NCI-H526 treated with DMSO at 0.1 percent for 48 hours (cell line): ENCODE results near the gene COMMD4.
"Not testable (repeated sequence)": the region's sequence is repeated elsewhere in the genome, so short reads cannot be mapped to it uniquely, and the experiment has no call there.

Experiments
- DNase-seq: peaks from one replicate; lab custom pipeline; 2025; lab: John Stamatoyannopoulos, UW

COMMD4 gene

GRCh38 chr15:75332093-75332492 lies 3.8 kb upstream of the COMMD4 start:
- not testable (repeated sequence) for DNase-seq

GRCh38 chr15:75333654-75334419 lies 2.0 kb upstream of the COMMD4 start:
- DNase-seq, result not testable (repeated sequence)

- DNase-seq, result no peak
Observed at GRCh38 chr15:75335313-75335704, 554 bp upstream of the COMMD4 start.

DNA sequence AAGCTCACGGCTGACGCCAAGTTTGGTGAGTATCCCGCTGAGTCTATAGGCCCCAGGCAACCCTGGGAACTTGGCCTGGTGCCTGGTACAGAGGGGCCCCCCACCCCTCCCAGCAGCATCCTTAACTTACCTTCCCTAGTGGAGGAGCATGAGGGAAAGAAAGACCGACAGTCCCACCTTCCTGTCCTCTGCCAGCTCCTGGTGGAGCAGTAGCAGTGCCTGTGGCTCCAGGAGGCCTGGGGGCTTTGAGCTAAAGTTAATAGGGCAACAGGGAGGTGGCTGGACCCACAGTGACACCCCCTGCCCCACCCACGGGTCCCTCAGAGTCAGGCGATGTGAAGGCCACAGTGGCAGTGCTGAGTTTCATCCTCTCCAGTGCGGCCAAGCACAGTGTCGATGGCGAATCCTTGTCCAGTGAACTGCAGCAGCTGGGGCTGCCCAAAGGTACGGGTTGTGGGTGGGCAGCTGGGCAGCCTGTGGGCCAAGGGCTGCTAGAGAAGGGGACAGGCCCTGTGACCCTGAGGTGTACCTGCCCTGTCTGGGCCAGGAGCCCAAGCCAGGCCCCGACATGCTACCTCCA lies 2.9 kb downstream of the COMMD4 start:
- no peak for DNase-seq

DNA sequence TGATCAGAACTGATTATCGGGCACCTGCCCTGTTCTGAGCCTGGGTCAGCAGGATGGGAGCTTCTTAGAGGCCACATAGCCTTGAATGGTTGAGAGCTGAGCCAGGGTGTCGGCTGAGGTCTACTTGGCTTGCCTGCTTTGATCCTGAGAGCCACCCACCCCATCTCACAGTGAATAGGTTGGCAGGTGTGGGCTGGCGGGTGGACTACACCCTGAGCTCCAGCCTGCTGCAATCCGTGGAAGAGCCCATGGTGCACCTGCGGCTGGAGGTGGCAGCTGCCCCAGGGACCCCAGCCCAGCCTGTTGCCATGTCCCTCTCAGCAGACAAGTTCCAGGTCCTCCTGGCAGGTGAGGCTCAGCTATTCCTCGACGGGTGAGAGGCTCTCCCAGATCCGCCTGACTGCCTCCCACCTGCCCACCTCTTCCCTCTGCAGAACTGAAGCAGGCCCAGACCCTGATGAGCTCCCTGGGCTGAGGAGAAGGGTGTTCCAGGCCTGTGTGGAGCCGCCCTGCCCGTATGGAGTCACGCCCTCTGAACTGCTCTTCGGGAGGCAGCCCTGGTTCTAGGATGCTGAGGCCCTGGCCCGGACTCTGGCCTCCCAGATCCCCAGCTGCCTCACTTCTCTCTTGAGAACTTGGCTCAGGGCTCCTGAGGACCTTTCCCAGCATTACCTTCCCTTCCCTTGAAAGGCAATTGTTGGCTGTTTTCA lies 3.8 kb downstream of the COMMD4 start:
- DNase-seq, result no peak

DNA sequence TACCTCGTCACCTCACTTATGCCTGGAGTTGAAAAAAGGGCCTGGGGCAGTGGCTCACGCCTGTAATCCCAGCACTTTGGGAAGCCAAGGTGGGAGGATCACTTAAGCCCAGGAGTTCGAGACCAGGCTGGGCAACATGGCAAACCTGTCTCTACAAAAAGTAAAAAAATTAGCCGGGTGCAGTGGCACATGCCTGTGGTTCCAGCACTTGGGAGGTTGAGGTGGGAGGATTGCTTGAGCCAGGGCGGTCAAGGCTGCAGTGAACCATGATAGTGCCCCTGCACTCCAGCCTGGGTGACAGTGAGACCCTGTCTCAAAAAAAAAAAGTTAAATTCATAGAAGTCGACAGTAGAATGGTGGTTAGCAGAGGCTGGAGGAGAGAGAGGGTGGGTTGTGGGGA lies 6.4 kb downstream of the COMMD4 start:
- no peak for DNase-seq

- DNase-seq, result not testable (repeated sequence)
Observed at GRCh38 chr15:75343953-75344352, 8.1 kb downstream of the COMMD4 start.

DNA sequence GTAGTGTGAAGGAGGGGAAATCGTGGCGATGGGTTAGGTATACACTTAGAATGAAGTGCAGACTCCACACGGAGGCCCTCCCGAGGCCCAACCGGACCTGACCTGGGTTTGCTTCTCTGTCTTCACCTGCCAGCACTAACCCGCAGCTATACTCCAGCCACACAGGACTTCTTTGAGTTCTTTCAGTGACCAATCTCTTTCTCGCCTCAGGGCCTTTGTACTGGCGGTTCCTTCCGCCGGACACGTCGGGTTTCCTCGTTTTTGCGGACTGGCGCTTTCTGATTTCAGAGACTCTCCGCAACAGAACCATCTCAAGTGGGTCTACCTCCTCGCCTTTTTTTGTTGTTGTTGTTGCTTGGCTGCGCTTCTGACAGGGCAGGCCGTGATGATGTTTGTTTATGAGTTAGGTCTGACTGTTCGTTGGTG lies 10.9 kb downstream of the COMMD4 start, which contains the start of gene NEIL1:
Gene NEIL1 (plus strand): TSS at position 244 of the 426 bp plus-strand sequence. CDS start 1,867 bp downstream, outside the sequence.
- no peak for DNase-seq

DNA sequence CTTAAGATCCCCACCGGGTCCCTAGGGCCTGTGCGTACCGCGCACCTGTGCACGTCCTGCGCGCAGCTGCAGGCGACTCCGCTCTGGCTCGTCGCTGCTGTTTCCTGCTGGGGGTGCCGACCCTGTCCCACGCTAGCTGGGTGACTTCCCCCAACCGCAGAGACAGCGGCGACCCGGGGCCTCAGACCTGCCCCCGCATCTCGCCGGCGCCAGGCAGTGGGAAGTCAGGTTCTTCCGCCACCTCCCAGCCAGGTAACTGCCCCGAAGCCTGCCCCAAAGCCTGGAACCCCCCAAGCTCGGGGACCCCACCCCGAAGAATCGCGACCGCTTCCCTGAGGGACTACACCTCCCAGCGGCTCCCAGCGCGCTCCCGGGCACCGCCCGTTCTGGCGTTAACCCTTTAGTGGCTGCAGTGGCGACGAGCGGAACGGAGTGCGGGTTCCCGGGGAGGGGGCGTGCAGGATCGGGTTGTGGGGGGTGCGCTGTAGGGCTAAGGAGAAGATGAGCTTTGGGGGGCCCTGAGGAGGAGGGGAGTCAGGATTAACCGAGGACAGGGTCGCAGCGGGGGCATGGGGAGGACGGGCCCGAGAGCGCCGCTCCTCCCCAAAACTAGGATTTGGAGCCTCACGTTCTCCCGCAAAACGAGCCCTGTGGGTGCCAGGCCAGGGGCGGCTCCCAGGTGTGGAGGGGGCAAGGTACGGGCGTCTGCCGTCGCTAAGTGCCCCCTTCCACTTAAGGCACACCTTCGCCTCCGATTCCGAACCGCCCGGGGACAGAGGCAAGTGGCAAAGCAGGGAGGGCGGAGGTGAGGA lies 11.6 kb downstream of the COMMD4 start:
- peak; percentile 48 for DNase-seq

DNA sequence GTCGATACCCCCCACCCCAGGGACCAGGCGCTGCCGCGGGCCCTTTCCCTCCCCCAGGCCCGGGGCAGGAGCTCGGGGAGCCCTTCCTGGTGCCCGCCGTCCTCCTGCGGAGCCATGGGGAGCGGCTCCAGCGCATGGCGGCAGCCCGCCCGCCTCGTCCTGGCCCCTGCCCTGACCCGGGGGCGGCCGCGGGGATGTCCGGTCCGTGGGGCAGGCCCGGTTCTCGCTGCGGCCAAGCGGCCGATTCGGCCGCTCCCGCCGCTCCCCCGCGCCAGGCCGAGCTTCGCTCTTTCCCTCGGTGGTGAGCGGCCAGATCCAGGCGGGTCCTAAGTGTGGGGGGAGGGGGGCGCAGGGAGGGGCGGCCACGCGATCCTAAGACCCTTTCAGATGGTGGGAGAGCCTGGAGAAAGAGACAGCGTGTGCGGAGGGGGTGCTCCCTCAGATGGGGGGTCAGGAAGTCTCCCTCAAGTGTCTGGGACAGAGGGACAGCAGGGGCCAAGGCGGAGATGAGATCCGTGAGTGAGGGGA lies 12.2 kb downstream of the COMMD4 start:
- DNase-seq, result no peak

DNA sequence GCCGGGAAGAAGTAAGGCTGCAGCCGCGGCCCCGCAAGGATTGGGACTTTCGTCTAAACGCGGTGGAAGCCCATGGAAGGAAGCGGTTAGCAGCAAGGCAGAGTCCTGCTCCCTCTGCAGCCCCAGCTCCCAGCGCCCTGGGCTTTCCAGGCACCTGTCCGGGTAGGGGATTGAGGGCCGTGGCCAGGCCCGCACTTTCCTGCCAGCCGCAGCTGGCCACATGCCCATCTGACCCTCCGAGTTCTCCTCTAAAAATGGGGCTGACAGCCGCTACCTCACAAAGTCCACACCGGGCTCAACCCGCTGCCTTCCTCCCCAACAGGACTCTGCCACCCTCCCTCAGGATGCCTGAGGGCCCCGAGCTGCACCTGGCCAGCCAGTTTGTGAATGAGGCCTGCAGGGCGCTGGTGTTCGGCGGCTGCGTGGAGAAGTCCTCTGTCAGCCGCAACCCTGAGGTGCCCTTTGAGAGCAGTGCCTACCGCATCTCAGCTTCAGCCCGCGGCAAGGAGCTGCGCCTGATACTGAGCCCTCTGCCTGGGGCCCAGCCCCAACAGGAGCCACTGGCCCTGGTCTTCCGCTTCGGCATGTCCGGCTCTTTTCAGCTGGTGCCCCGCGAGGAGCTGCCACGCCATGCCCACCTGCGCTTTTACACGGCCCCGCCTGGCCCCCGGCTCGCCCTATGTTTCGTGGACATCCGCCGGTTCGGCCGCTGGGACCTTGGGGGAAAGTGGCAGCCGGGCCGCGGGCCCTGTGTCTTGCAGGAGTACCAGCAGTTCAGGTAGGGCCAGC lies 12.9 kb downstream of the COMMD4 start:
- DNase-seq, result peak; percentile 20

DNA sequence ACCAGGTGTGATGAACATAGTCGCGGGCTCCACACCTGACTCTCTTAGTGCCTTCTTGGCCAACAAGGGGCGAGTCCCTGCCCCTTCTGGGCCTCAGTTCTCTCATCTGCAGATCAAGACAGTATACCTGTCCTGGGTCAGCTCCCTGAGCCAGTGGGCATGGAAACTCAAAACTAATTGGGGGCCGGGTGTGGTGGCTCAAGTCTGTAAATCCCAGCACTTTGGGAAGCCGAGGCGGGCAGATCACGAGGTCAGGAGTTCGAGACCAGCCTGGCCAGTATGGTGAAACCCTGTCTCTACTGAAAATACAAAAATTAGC lies 13.4 kb downstream of the COMMD4 start:
- DNase-seq, result not testable (repeated sequence)

DNA sequence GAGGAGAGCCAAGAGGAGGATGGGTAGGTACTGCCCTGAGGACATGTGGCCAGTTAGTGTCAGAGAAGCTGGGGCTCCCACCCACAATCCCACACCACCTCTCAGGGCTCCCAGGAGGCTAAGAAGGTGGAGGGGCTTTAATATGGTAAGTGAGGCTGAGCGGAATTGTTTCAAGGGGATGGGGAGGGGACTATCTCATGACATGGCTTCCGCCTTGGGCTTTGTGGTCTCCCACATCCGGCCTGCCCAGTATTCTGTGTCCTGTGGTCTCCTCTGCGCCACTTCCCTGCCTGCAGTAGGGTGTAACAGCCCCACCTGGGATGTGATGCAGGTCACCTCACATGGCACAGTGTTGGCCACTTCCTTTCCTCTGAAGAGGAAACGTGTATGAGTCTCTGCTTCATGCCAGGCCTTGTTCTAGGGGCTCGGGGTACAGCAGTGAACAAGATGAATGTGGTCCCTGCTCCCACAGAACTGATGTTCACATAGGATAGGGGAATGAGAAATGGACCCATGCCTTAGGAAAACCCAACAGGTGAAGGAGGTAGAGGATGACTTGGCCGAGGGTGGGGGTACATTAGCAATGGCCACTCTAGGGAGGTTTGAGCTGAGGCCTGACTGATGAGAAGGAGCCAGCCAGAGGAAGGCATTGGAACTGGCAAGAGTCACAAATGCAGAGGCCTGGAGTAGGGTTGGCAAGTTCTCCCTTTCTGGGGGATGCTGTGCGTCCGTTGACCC lies 14.2 kb downstream of the COMMD4 start:
- DNase-seq, result no peak

GRCh38 chr15:75350601-75351361 lies 14.9 kb downstream of the COMMD4 start:
- DNase-seq, result no peak

GRCh38 chr15:75352186-75353080 lies 16.6 kb downstream of the COMMD4 start:
- DNase-seq, result no peak

DNA sequence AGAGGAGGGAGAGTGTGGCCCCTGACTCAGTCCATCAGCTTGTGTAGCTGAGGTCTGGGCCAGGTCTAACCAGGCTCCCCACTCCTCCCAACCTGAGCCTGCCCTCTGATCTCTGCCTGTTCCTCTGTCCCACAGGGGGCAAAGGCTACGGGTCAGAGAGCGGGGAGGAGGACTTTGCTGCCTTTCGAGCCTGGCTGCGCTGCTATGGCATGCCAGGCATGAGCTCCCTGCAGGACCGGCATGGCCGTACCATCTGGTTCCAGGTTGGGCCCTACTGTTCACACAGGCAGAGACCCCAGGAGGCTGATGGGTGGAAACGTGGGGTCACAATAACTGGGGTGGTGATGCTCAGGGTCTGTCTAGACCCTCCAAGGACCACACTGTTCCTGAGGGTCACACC lies 17.7 kb downstream of the COMMD4 start:
- no peak for DNase-seq

DNA sequence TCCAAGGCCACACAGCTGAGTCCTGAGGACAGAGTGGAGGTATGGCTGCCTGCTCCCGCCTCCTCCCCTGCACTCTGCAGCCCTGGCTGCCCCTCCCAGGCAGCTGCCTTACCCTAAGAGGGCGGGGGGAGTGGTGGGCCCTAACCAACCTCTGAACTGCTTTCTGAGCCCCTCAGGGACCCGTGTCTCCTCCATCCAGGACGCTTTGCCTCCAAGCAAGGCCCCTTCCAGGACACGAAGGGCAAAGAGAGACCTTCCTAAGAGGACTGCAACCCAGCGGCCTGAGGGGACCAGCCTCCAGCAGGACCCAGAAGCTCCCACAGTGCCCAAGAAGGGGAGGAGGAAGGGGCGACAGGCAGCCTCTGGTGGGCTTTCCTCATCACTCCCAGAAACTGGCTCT lies 18.6 kb downstream of the COMMD4 start:
- DNase-seq, result no peak

DNA sequence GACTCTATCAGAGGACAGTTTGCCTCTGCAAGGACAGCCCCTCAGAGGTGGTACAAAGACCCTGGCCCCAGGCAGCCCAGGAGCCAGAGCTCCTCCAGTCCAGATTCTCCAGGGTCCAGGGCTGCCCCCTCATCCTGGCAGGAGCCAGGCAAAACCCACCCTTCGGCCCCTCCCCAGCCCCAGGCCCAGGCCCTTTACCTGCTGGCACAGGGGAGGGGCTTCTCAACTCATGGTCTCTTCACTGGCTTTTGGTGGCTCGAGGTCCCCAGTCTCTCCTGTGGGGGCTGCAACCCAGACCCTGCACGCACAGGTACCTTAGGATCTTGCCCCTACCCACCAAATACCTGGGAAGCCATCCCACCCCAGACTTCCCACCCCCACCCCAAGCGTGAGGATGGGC lies 19.5 kb downstream of the COMMD4 start:
- DNase-seq, result no peak

GRCh38 chr15:75356006-75356405 lies 20.1 kb downstream of the COMMD4 start:
- DNase-seq, result no peak
